GM19035 (cell line): ENCODE data around the gene ZFPL1.

Experiments used
- ATAC-seq: cut with Tn5 transposase; IDR thresholded peaks from one replicate; pipeline ENCODE4 v1.9.1; 2021; ENCODE audit not compliant: unreplicated experiment

The ZFPL1 gene

DNA sequence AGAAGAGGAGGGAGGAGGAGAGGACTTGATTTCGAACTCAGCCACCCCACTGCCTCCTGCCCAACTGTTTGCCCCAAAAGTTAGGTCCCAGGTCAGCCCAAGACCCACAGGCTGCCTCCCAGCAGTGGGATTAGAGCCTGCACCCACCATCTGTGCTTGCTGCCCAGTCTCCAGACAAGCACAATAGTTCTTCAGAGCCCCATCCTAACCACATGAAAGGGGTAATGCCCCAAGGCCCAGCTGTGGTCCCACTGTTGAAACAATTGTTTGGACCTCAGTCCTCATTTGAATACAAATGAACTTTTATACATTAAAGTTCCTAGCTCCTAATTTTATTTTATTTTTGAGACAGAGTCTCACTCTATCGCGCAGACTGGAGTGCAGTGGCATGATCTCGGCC, 6.6 kb downstream of the ZFPL1 start:
- ATAC-seq = no peak

GRCh38 chr11:65095427-65095826, 11.4 kb downstream of the ZFPL1 start:
- ATAC-seq = no peak

GRCh38 chr11:65095974-65096806, 12.2 kb downstream of the ZFPL1 start, which contains the start of gene VPS51:
Gene VPS51, plus strand, starts transcription at chr11:65096214. Its CDS starts 37 bp downstream, at chr11:65096251.
- peak; percentile 82 for ATAC-seq

- no peak for ATAC-seq
These were observed 12.9 kb downstream of the ZFPL1 start for GRCh38 chr11:65096926-65097325.

DNA sequence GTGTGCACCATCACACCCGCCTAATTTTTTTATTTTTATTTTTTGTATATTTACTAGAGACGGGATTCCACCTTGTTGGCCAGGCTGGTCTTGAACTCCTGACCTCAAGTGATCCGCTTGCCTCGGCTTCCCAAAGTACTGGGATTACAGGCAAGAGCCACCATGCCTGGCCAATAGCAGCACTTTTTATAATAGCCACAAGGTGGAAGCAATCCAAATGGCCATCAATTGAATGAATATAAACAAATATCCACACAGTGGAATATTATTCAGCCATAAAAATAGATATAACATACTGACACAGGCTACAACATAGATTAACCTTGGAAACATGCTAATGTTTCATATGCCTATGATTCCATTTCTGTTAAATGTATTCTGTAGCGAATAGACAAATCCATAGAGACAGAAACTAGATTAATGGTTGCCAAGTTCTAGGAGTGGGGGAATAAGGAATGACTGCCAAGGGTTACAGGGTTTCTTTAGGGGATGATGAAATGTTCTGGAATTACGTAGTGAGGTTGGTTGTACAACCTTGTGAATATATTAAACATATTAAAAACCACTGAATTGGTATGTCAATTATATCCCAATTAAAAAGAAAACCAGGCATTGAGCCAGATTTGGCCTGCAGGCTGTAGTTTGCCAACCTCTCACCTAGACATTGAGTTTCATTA, 16.8 kb downstream of the ZFPL1 start:
- ATAC-seq = no peak

- ATAC-seq = no peak
These were observed 18.4 kb downstream of the ZFPL1 start for GRCh38 chr11:65102142-65103095.

- ATAC-seq = no peak
These were observed 19.5 kb downstream of the ZFPL1 start for GRCh38 chr11:65103476-65103875.

GRCh38 chr11:65104628-65105027, 20.6 kb downstream of the ZFPL1 start:
- no peak for ATAC-seq

- no peak for ATAC-seq
These were observed 23.1 kb downstream of the ZFPL1 start for GRCh38 chr11:65107078-65107477.

- ATAC-seq = no peak
These were observed 23.9 kb downstream of the ZFPL1 start for GRCh38 chr11:65107751-65108468.

DNA sequence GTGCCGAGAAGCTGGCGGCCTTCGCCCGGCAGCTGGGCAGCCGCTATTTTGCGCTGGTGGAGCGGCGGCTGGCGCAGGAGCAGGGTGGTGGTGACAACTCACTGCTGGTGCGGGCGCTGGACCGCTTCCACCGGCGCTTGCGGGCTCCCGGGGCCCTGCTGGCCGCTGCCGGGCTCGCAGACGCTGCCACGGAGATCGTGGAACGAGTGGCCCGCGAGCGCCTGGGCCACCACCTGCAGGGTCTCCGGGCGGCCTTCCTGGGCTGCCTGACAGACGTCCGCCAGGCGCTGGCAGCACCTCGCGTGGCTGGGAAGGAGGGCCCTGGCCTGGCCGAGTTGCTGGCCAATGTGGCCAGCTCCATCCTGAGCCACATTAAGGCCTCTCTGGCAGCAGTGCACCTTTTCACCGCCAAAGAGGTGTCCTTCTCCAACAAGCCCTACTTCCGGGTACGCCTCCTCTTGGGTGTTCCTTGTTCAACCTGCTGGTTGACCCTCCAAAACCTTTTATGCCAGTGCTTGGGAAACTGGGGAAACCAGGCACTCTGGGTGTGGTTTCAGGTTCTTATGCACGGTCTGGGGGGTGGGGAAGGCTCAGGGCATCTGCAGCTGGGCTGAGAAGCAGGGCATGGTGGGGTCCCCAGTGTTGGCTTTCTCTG, 24.6 kb downstream of the ZFPL1 start:
- ATAC-seq = no peak

DNA sequence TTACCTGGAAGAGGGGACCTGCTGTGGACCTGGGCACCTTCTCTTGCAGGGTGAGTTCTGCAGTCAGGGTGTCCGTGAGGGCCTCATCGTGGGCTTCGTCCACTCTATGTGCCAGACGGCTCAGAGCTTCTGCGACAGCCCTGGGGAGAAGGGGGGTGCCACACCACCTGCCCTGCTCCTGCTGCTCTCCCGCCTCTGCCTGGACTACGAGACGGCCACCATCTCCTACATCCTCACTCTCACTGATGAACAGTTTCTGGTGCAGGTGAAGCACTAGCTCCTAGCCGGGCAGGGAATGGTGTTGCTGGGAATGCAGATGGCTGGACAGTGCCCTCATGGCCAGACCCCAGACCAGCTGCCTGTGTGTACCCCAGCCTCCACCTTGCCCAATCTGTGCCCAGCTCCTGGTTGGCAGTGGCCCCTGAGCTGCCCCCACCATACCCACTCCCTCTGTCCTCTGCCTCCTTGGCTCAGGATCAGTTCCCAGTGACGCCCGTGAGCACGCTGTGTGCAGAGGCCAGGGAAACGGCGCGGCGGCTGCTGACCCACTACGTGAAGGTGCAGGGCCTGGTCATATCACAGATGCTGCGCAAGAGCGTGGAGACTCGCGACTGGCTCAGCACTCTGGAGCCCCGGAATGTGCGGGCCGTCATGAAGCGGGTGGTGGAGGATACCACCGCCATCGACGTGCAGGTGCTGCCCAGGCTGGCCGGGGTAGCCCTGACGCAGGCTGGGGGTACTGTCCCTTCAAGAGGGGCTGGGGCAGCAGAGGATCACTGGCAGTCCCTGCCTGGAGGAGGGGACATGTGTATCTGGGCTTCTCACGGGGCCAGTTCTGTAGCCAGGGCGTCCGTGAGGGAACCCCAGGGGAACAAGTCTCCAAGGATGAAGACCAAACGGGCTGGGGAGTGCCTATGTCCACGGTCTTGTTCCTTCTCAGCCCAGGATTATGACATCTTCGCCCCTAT, 25.5 kb downstream of the ZFPL1 start:
- no peak for ATAC-seq

DNA sequence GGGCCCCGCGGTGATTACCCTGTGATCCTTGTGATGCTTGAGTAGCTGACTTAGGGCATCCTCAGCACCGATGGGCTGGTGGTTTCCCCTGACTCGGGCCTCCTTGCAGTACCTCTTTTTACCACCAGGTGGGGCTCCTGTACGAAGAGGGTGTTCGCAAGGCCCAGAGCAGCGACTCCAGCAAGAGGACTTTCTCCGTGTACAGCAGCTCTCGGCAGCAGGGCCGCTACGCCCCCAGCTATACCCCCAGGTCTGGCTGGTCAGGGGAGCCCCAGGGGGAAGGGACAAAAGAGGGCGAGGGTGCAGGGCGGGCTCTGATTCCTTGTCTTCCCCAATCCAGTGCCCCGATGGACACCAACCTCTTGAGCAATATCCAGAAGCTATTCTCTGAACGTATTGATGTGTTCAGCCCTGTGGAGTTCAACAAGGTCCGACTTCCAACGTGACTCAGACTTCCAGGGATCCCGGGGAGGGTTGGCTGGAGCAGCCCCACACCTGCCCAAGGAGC, 26.4 kb downstream of the ZFPL1 start:
- no peak for ATAC-seq

DNA sequence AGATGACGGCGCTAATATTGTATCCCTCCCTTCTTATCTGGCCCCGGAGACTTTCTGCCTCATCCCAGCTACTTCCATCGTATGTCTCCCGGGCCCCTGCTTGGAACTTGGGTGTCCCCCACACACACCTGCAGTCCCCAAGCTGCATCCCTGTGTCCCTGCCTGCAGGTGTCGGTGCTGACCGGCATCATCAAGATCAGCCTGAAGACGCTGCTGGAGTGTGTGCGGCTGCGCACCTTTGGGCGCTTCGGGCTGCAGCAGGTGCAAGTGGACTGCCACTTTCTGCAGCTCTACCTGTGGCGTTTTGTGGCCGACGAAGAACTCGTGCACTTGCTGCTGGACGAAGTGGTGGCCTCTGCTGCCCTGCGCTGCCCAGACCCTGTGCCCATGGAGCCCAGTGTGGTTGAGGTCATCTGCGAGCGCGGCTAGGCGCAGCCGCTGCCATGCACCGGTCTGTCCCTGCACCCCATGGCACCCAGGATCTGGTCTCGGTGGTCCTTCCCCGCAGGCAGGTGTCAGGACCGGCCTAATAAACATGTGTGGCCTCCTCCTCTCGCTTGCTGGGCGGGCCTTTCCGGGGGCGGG, 27.2 kb downstream of the ZFPL1 start:
- ATAC-seq = no peak

GRCh38 chr11:65111744-65112545, 27.9 kb downstream of the ZFPL1 start, which contains the start of gene TM7SF2:
Gene TM7SF2, plus strand, starts transcription at chr11:65111872. Its CDS starts 144 bp downstream, at chr11:65112016.
- peak; percentile 54 for ATAC-seq

DNA sequence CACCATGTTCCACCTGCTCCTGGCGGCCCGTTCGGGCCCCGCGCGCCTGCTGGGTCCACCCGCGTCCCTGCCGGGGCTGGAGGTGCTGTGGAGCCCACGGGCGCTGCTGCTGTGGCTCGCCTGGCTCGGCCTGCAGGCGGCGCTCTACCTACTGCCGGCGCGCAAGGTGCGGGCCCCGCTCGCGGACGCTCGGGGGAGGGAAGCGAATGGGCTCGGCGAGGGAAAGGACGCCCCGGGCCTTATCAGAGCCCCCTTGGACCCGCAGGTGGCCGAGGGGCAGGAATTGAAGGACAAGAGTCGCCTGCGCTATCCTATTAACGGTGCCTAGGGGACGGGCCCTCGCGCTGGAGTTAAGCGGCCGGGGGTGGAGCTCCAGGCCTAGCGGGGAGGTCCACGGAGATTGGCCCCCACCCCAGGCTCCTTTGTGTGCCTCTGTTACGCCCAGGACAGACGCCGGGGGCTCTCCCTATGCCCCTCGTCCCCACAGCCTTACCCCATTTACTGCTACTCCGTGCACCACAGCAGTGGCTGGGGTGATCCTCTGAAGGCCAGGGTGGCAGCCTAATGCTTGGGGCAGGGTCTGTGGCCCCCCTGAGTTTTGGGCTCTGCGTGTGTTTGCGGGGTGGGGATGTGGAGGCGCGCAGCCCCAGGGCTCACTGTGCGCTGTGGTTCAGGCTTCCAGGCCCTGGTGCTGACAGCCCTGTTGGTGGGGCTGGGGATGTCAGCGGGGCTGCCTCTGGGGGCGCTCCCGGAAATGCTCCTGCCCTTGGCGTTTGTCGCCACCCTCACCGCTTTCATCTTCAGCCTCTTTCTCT, 28.7 kb downstream of the ZFPL1 start:
- ATAC-seq = peak; percentile 29

- no peak for ATAC-seq
These were observed 29.3 kb downstream of the ZFPL1 start for GRCh38 chr11:65113361-65113756.
